GM23338 (cell line): Measurements from ENCODE around the gene COBL. TPM values are rescaled to one million over a fixed set of nuclear protein-coding genes. Genes with fewer than 3 reads are reported as not detected.

Experiments used
- ATAC-seq: fragments of 200-7000 bp; cut with Tn5 transposase; 3 replicates; pipeline ENCODE4 v1.9.1; 2020
- DNase-seq: peaks from one replicate; pipeline ENCODE4 v3.0.0-alpha.2; 2015; ENCODE audit warnings: low spot score
- H2AFZ ChIP-seq: fragments of 200-600 bp; sonication (generic); 2 replicates; pipeline ENCODE4 v1.8.0; 2016; ENCODE audit warnings: antibody characterized with exemption, mild to moderate bottlenecking, moderate library complexity
- H3F3A ChIP-seq: fragments of 200-600 bp; sonication (generic); replicated peaks from 2 replicates; pipeline ENCODE4 v1.8.0; 2017; ENCODE audit warnings: antibody characterized with exemption, mixed run types, low read depth
- H3K27ac ChIP-seq: fragments of 200-600 bp; sonication (generic); 2 replicates; pipeline ENCODE4 v1.6.1; 2016; ENCODE audit warnings: low read depth
- H3K27me3 ChIP-seq: fragments of 200-600 bp; sonication (generic); 2 replicates; pipeline ENCODE4 v1.8.0; 2016; ENCODE audit warnings: mild to moderate bottlenecking, mixed run types, moderate library complexity; ENCODE audit not compliant: insufficient read depth
- H3K36me3 ChIP-seq: fragments of 200-600 bp; sonication (generic); 2 replicates; pipeline ENCODE4 v1.8.0; 2016; ENCODE audit warnings: mild to moderate bottlenecking; ENCODE audit not compliant: insufficient read depth
- H3K4me1 ChIP-seq: fragments of 200-600 bp; sonication (generic); 2 replicates; pipeline ENCODE4 v1.8.0; 2016; ENCODE audit warnings: mild to moderate bottlenecking, moderate library complexity; ENCODE audit not compliant: insufficient read depth
- H3K4me2 ChIP-seq: fragments of 200-600 bp; sonication (generic); 2 replicates; pipeline ENCODE4 v1.7.1; 2017; ENCODE audit warnings: mixed run types
- H3K4me3 ChIP-seq: fragments of 200-600 bp; sonication (generic); 2 replicates; pipeline ENCODE4 v1.6.1; 2016; ENCODE audit warnings: mixed run types
- H3K79me2 ChIP-seq: fragments of 200-600 bp; sonication (generic); replicated peaks from 2 replicates; pipeline ENCODE4 v1.8.0; 2017; ENCODE audit warnings: mild to moderate bottlenecking; ENCODE audit not compliant: insufficient read depth
- H3K9me2 ChIP-seq: fragments of 200-600 bp; sonication (generic); 2 replicates; pipeline ENCODE4 v1.8.0; 2017; ENCODE audit not compliant: insufficient read depth
- H4K20me1 ChIP-seq: fragments of 200-600 bp; sonication (generic); replicated peaks from 2 replicates; pipeline ENCODE4 v1.8.0; 2017; ENCODE audit warnings: mild to moderate bottlenecking; ENCODE audit not compliant: insufficient read depth
- H3K27ac Mint-ChIP-seq: 2 replicates; pipeline ENCODE4 v1.8.0; 2020; ENCODE audit warnings: inconsistent platforms, mild to moderate bottlenecking, moderate library complexity, mixed read lengths
- H3K27me3 Mint-ChIP-seq: 3 replicates; pipeline ENCODE4 v1.8.0; 2022; ENCODE audit warnings: low read depth, mild to moderate bottlenecking, moderate library complexity, mixed read lengths, inconsistent platforms; ENCODE audit not compliant: insufficient read depth, poor library complexity
- H3K36me3 Mint-ChIP-seq: 3 replicates; pipeline ENCODE4 v1.8.0; 2021; ENCODE audit warnings: low read depth, mild to moderate bottlenecking, inconsistent platforms, moderate library complexity, mixed read lengths
- H3K4me1 Mint-ChIP-seq: 3 replicates; pipeline ENCODE4 v1.8.0; 2020; ENCODE audit warnings: mild to moderate bottlenecking, inconsistent platforms, mixed read lengths
- H3K4me3 Mint-ChIP-seq: 3 replicates; pipeline ENCODE4 v1.8.0; 2021; ENCODE audit warnings: moderate library complexity, mild to moderate bottlenecking, inconsistent platforms, mixed read lengths
- H3K9me3 Mint-ChIP-seq: 3 replicates; pipeline ENCODE4 v1.8.0; 2020; ENCODE audit warnings: moderate library complexity, mild to moderate bottlenecking, inconsistent platforms, mixed read lengths
- CREB1 ChIP-seq: fragments of 250-450 bp; sonication (Bioruptor Pico); IDR thresholded peaks from 2 replicates; pipeline ENCODE4 v1.5.0; 2020; ENCODE audit warnings: low read depth, mild to moderate bottlenecking, moderate library complexity
- CTCF ChIP-seq, 2 experiments: fragments of 200-600 bp in 1 of 2; sonication (generic) in 1 of 2; conservative IDR thresholded peaks; 2 replicates each; pipeline versions ENCODE4 v1.5.1 to v1.6.1; 2016 to 2017; ENCODE audit warnings: antibody characterized with exemption in 2 of 2, low read depth in 2 of 2, mild to moderate bottlenecking in 2 of 2, moderate library complexity in 1 of 2
- ETS1 ChIP-seq: IDR thresholded peaks from 2 replicates; pipeline ENCODE4 v1.6.1; 2016; ENCODE audit warnings: antibody characterized with exemption
- EZH2 ChIP-seq: fragments of 200-600 bp; sonication (generic); IDR thresholded peaks from one replicate; pipeline ENCODE4 v1.8.0; 2017; ENCODE audit warnings: antibody characterized with exemption, mild to moderate bottlenecking, low read depth; ENCODE audit not compliant: unreplicated experiment
- EZH2phosphoT487 ChIP-seq: fragments of 200-600 bp; sonication (generic); IDR thresholded peaks from one replicate; pipeline ENCODE4 v1.8.1; 2018; ENCODE audit warnings: antibody characterized with exemption; ENCODE audit not compliant: unreplicated experiment
- JUNB ChIP-seq: IDR thresholded peaks from one replicate; pipeline ENCODE4 v1.6.1; 2016; ENCODE audit warnings: antibody characterized with exemption; ENCODE audit not compliant: unreplicated experiment
- NANOG ChIP-seq: IDR thresholded peaks from 2 replicates; pipeline ENCODE4 v1.6.1; 2016; ENCODE audit warnings: antibody characterized with exemption, borderline replicate concordance
- POLR2AphosphoS5 ChIP-seq: IDR thresholded peaks from 2 replicates; pipeline ENCODE4 v1.6.1; 2016; ENCODE audit warnings: antibody characterized with exemption, low read depth
- REST ChIP-seq: IDR thresholded peaks from one replicate; pipeline ENCODE4 v1.6.1; 2018; ENCODE audit warnings: antibody characterized with exemption; ENCODE audit not compliant: unreplicated experiment
- STAT1 ChIP-seq: IDR thresholded peaks from one replicate; pipeline ENCODE4 v1.6.1; 2016; ENCODE audit warnings: antibody characterized with exemption; ENCODE audit not compliant: unreplicated experiment
- ZNF114 ChIP-seq: fragments of 250-450 bp; sonication (Bioruptor Pico); IDR thresholded peaks from 2 replicates; pipeline ENCODE4 v1.5.0; 2020; ENCODE audit warnings: mild to moderate bottlenecking, moderate library complexity
- ZNF331 ChIP-seq: fragments of 250-450 bp; sonication (Bioruptor Pico); IDR thresholded peaks from 2 replicates; pipeline ENCODE4 v1.5.0; 2020; ENCODE audit warnings: low read depth, mild to moderate bottlenecking, moderate library complexity
- ZNF462 ChIP-seq: fragments of 250-450 bp; sonication (Bioruptor Pico); IDR thresholded peaks from 2 replicates; pipeline ENCODE4 v1.5.0; 2020; ENCODE audit warnings: mild to moderate bottlenecking, moderate library complexity
- polyA plus RNA-seq: library from polyadenylated mRNA; unstranded; fragments of >200 nt; fragmentation: Nextera tagmentation; extraction: Ambion mirVana; gene quantifications from 2 replicates; pipeline ENCODE4 v1.2.1, GENCODE V29; 2016
- total RNA-seq: library from RNA; depleted of rRNA; stranded (reverse); fragments of >200 nt; shearing (Covaris generic); gene quantifications from 2 replicates; pipeline ENCODE4 v1.2.3, GENCODE V29; 2014

The COBL gene
- total and polyA plus RNA-seq, 2 experiments from 2014 or later, result 18.3 to 51.9 TPM

- peaks cover 12% of the 10 kb centered on the region for H3K9me3 Mint-ChIP-seq
- DNase-seq (no peak), ATAC-seq (no peak)
Measured at GRCh38 chr7:51134013-51134441, 182.6 kb downstream of the COBL start.

More at GRCh38 chr7:51134013-51134441, 182.6 kb downstream of the COBL start:
- peaks cover 7% of the 10 kb centered on the region; the same call in 1 of the 2 replicates for H3K36me3 ChIP-seq
- H3K9me2 ChIP-seq, result 0 out of 2 replicates have a peak, but pooled peaks cover 5% of the 10 kb centered on the region
- no peak overlapping the region for H3K27ac ChIP-seq
- H3K27me3 ChIP-seq, result no peaks in the 10 kb centered on the region
- H3K4me2 ChIP-seq, result no peak overlapping the region
- no peaks in the 10 kb centered on the region for H3F3A ChIP-seq
- no peak overlapping the region for H2AFZ ChIP-seq
- no peak overlapping the region for H3K4me3 Mint-ChIP-seq
- H3K4me1 ChIP-seq, result no peaks in the 10 kb centered on the region
- H3K27ac Mint-ChIP-seq, result no peak overlapping the region
- H3K79me2 ChIP-seq, result no peaks in the 10 kb centered on the region
- no peaks in the 10 kb centered on the region; the same call in none of the 2 replicates for H4K20me1 ChIP-seq
- TF ChIP-seq ZNF331 (CRISPR knock-in tag) (no peak), EZH2phosphoT487 (no peak), NANOG (no peak), CTCF (conservative IDR thresholded peaks at IDR 0.05; ENCODE audit: low read depth in 2 of 2) (no peak), JUNB (no peak), ZNF114 (CRISPR knock-in tag) (no peak), EZH2 (no peak), POLR2AphosphoS5 (no peak), ZNF462 (no peak), ETS1 (no peak), REST (no peak), CREB1 (no peak), STAT1 (no peak)
- no peak overlapping the region for H3K4me3 ChIP-seq
- H3K27me3 Mint-ChIP-seq, result peaks cover 7% of the 10 kb centered on the region
- H3K36me3 Mint-ChIP-seq, result peaks cover 39% of the 10 kb centered on the region
- H3K4me1 Mint-ChIP-seq, result peaks cover 17% of the 10 kb centered on the region
